Astrocyte (in vitro differentiated cells and primary cell): ENCODE results near the gene ACTRT2. TPM values are rescaled to one million over a fixed set of nuclear protein-coding genes. Genes with fewer than 3 reads are reported as not detected.

Source experiments
- DNase-seq: peaks from one replicate; pipeline ENCODE4 v3.0.0-alpha.2; 2010; ENCODE audit warnings: low read depth
- FAIRE-seq: peaks from 2 replicates; lab custom pipeline; 2011; peaks lifted over from hg19 to GRCh38; lab: Jason Lieb, UNC
- H2AFZ ChIP-seq: 2 replicates; pipeline ENCODE4 v1.6.0; 2012; ENCODE audit warnings: low read depth, low read length, inconsistent platforms
- H3K27ac ChIP-seq: 2 replicates; pipeline ENCODE4 v1.5.1; 2011; ENCODE audit warnings: low read depth, low read length, inconsistent platforms
- H3K27me3 ChIP-seq: 2 replicates; pipeline ENCODE4 v1.6.0; 2011; ENCODE audit warnings: low read length, inconsistent platforms; ENCODE audit not compliant: insufficient read depth
- H3K36me3 ChIP-seq: 2 replicates; pipeline ENCODE4 v1.5.1; 2011; ENCODE audit warnings: low read length, inconsistent platforms; ENCODE audit not compliant: insufficient read depth
- H3K4me1 ChIP-seq: 2 replicates; pipeline ENCODE4 v1.5.1; 2011; ENCODE audit warnings: low read length, inconsistent platforms; ENCODE audit not compliant: insufficient read depth
- H3K4me2 ChIP-seq: 2 replicates; pipeline ENCODE4 v1.6.0; 2012; ENCODE audit warnings: low read length, inconsistent platforms
- H3K4me3 ChIP-seq: 2 replicates; pipeline ENCODE4 v1.5.1; 2011; ENCODE audit warnings: low read depth, mild to moderate bottlenecking, low read length, inconsistent platforms; ENCODE audit not compliant: insufficient read depth
- H3K79me2 ChIP-seq: 2 replicates; pipeline ENCODE4 v1.6.0; 2012; ENCODE audit warnings: mild to moderate bottlenecking, low read length, inconsistent platforms; ENCODE audit not compliant: insufficient read depth
- H3K9ac ChIP-seq: 2 replicates; pipeline ENCODE4 v1.6.0; 2012; ENCODE audit warnings: mild to moderate bottlenecking, low read length, inconsistent platforms
- H3K9me3 ChIP-seq: 2 replicates; pipeline ENCODE4 v1.5.1; 2012; ENCODE audit warnings: low read depth, mild to moderate bottlenecking, low read length, inconsistent platforms; ENCODE audit not compliant: insufficient read depth
- H4K20me1 ChIP-seq: 2 replicates; pipeline ENCODE4 v1.6.0; 2012; ENCODE audit warnings: low read length, inconsistent platforms; ENCODE audit not compliant: insufficient read depth
- H3K27ac Mint-ChIP-seq: one replicate; pipeline ENCODE4 v1.8.0; 2021; ENCODE audit warnings: mild to moderate bottlenecking, mixed read lengths; ENCODE audit not compliant: unreplicated experiment
- H3K27me3 Mint-ChIP-seq: one replicate; pipeline ENCODE4 v1.8.0; 2021; ENCODE audit warnings: low read depth, mixed read lengths; ENCODE audit not compliant: unreplicated experiment
- H3K36me3 Mint-ChIP-seq: one replicate; pipeline ENCODE4 v1.8.0; 2021; ENCODE audit warnings: low read depth, mixed read lengths; ENCODE audit not compliant: unreplicated experiment
- H3K4me1 Mint-ChIP-seq: one replicate; pipeline ENCODE4 v1.8.0; 2021; ENCODE audit warnings: low read depth, mixed read lengths; ENCODE audit not compliant: unreplicated experiment
- H3K4me3 Mint-ChIP-seq: one replicate; pipeline ENCODE4 v1.8.0; 2021; ENCODE audit warnings: mild to moderate bottlenecking, moderate library complexity, mixed read lengths; ENCODE audit not compliant: unreplicated experiment
- H3K9me3 Mint-ChIP-seq: one replicate; pipeline ENCODE4 v1.8.0; 2021; ENCODE audit warnings: mild to moderate bottlenecking, mixed read lengths; ENCODE audit not compliant: unreplicated experiment
- CTCF ChIP-seq: IDR thresholded peaks from 2 replicates; pipeline ENCODE4 v1.5.1; 2011; ENCODE audit warnings: low read depth, mild to moderate bottlenecking, inconsistent platforms, low read length, moderate library complexity; ENCODE audit not compliant: insufficient read depth
- EZH2 ChIP-seq: IDR thresholded peaks from 2 replicates; pipeline ENCODE4 v1.6.1; 2012; ENCODE audit warnings: mild to moderate bottlenecking, low read length, inconsistent platforms; ENCODE audit not compliant: insufficient read depth
- total RNA-seq: library from RNA; stranded (reverse); gene quantifications from 2 replicates; pipeline ENCODE4 v1.2.1, GENCODE V29; 2021

Gene ACTRT2
- total RNA-seq, 1 donor from 2014 or later = not detected

DNA sequence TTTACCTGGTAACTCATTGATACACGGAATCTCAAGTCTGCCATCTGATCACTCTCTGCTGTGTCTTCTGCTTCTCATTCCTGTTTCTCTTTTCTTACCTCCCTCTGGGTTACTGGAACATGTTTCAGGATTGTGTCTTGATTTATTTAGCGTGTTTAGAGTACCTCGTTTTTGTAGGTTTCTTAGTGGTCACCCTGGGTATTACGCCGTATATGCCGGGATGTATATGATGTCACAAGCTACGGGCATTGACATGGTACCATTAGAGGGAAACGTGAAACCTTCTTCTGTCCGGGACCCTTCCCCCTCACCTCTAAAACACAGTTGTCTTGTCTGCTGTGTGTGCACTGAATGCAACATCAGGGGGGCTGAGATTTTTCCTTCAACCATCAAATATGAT lies 2.8 kb downstream of the ACTRT2 start:
- Mint-ChIP-seq H3K4me3 (no peak overlapping the region), H3K27me3 (peaks cover 29% of the 10 kb centered on the region), H3K27ac (no peak overlapping the region), H3K36me3 (no peaks in the 10 kb centered on the region), H3K9me3 (peaks cover 2% of the 10 kb centered on the region), H3K4me1 (no peaks in the 10 kb centered on the region)
- Histone ChIP-seq H3K9me3 (peaks cover 10% of the 10 kb centered on the region), H4K20me1 (no peaks in the 10 kb centered on the region), H3K4me1 (no peaks in the 10 kb centered on the region), H3K27ac (no peak overlapping the region), H3K36me3 (no peaks in the 10 kb centered on the region), H3K4me2 (no peak overlapping the region), H3K4me3 (no peak overlapping the region), H2AFZ (no peak overlapping the region), H3K79me2 (no peaks in the 10 kb centered on the region), H3K9ac (no peak overlapping the region), H3K27me3 (no peaks in the 10 kb centered on the region)
- TF ChIP-seq EZH2 = no peak
- TF ChIP-seq CTCF = no peak
- DNase-seq (no peak), FAIRE-seq (no peak)

- Histone ChIP-seq H3K36me3 (no peaks in the 10 kb centered on the region), H3K4me3 (no peak overlapping the region), H3K4me1 (no peaks in the 10 kb centered on the region), H3K27me3 (no peaks in the 10 kb centered on the region), H3K79me2 (no peaks in the 10 kb centered on the region), H4K20me1 (no peaks in the 10 kb centered on the region), H3K9me3 (peaks cover 10% of the 10 kb centered on the region), H3K27ac (no peak overlapping the region), H2AFZ (no peak overlapping the region), H3K9ac (no peak overlapping the region), H3K4me2 (no peak overlapping the region)
- no peaks in the 10 kb centered on the region for H3K36me3 Mint-ChIP-seq
- H3K27me3 Mint-ChIP-seq = peaks cover 29% of the 10 kb centered on the region
- TF ChIP-seq CTCF = no peak
- TF ChIP-seq EZH2 = no peak
- peaks cover 2% of the 10 kb centered on the region for H3K9me3 Mint-ChIP-seq
- FAIRE-seq = no peak
- no peak for DNase-seq
- H3K4me1 Mint-ChIP-seq = no peaks in the 10 kb centered on the region
- H3K27ac Mint-ChIP-seq = no peak overlapping the region
- H3K4me3 Mint-ChIP-seq = no peak overlapping the region
Measured at GRCh38 chr1:3024588-3024987, 3.3 kb downstream of the ACTRT2 start.

GRCh38 chr1:3026124-3026523 lies 4.9 kb downstream of the ACTRT2 start:
- FAIRE-seq (no peak), DNase-seq (no peak)
- no peaks in the 10 kb centered on the region for H3K36me3 Mint-ChIP-seq
- H3K27ac ChIP-seq = no peak overlapping the region
- no peak overlapping the region for H3K27ac Mint-ChIP-seq
- no peak overlapping the region for H2AFZ ChIP-seq
- no peaks in the 10 kb centered on the region for H4K20me1 ChIP-seq
- no peaks in the 10 kb centered on the region for H3K4me1 ChIP-seq
- peaks cover 31% of the 10 kb centered on the region for H3K27me3 Mint-ChIP-seq
- peaks cover 10% of the 10 kb centered on the region for H3K9me3 ChIP-seq
- TF ChIP-seq CTCF = no peak
- no peak for TF ChIP-seq EZH2
- H3K9me3 Mint-ChIP-seq = peaks cover 2% of the 10 kb centered on the region
- no peaks in the 10 kb centered on the region for H3K79me2 ChIP-seq
- H3K36me3 ChIP-seq = no peaks in the 10 kb centered on the region
- no peaks in the 10 kb centered on the region for H3K27me3 ChIP-seq
- no peak overlapping the region for H3K4me2 ChIP-seq
- H3K9ac ChIP-seq = no peak overlapping the region
- H3K4me3 ChIP-seq = no peak overlapping the region
- no peaks in the 10 kb centered on the region for H3K4me1 Mint-ChIP-seq
- no peak overlapping the region for H3K4me3 Mint-ChIP-seq
